H9 (cell line): Measurements from ENCODE around the gene HSPA1L. TPM values are rescaled to one million over a fixed set of nuclear protein-coding genes. Genes with fewer than 3 reads are reported as not detected.

Experiments
- DNase-seq: peaks from one replicate; pipeline ENCODE4 v3.0.0-alpha.2; 2017
- H2AFZ ChIP-seq: one replicate; pipeline ENCODE4 v1.6.1; 2013; ENCODE audit warnings: mild to moderate bottlenecking, low read length, control low read depth, moderate library complexity
- H2AK5ac ChIP-seq: 2 replicates; pipeline ENCODE4 v1.6.1; 2013; ENCODE audit warnings: low read length, control low read depth, mixed read lengths; ENCODE audit not compliant: insufficient read length
- H2BK120ac ChIP-seq: one replicate; pipeline ENCODE4 v1.6.1; 2013; ENCODE audit warnings: low read depth, mild to moderate bottlenecking, low read length, control low read depth, inconsistent platforms; ENCODE audit not compliant: poor library complexity, severe bottlenecking
- H2BK12ac ChIP-seq: 2 replicates; pipeline ENCODE4 v1.6.1; 2013; ENCODE audit warnings: low read length, control low read depth, mixed read lengths, low read depth; ENCODE audit not compliant: insufficient read length
- H2BK15ac ChIP-seq: 2 replicates; pipeline ENCODE4 v1.6.1; 2013; ENCODE audit warnings: low read depth, low read length, control low read depth
- H2BK20ac ChIP-seq: one replicate; pipeline ENCODE4 v1.6.1; 2013; ENCODE audit warnings: low read depth, mild to moderate bottlenecking, low read length, control low read depth, inconsistent platforms; ENCODE audit not compliant: poor library complexity, severe bottlenecking
- H2BK5ac ChIP-seq: 2 replicates; pipeline ENCODE4 v1.6.1; 2013; ENCODE audit warnings: low read length, control low read depth, mixed read lengths; ENCODE audit not compliant: insufficient read length
- H3K14ac ChIP-seq: 2 replicates; pipeline ENCODE4 v1.6.1; 2013; ENCODE audit warnings: low read length, control low read depth; ENCODE audit not compliant: insufficient read depth
- H3K18ac ChIP-seq: 2 replicates; pipeline ENCODE4 v1.6.1; 2013; ENCODE audit warnings: low read depth, mild to moderate bottlenecking, mixed read lengths, low read length, control low read depth; ENCODE audit not compliant: insufficient read length
- H3K23ac ChIP-seq: 2 replicates; pipeline ENCODE4 v1.6.1; 2013; ENCODE audit warnings: low read length, control low read depth, mixed read lengths, low read depth; ENCODE audit not compliant: insufficient read length
- H3K23me2 ChIP-seq: 2 replicates; pipeline ENCODE4 v1.6.1; 2013; ENCODE audit warnings: low read depth, mild to moderate bottlenecking, mixed read lengths, low read length, control low read depth; ENCODE audit not compliant: insufficient read length, poor library complexity, severe bottlenecking
- H3K27ac ChIP-seq: 2 replicates; pipeline ENCODE4 v1.5.1; 2013; ENCODE audit warnings: low read length, control low read depth, mixed read lengths, low read depth; ENCODE audit not compliant: insufficient read length
- H3K27me3 ChIP-seq: 2 replicates; pipeline ENCODE4 v1.6.1; 2013; ENCODE audit warnings: low read length, control low read depth, inconsistent platforms; ENCODE audit not compliant: insufficient read depth
- H3K4ac ChIP-seq: 2 replicates; pipeline ENCODE4 v1.6.1; 2013; ENCODE audit warnings: low read depth, mild to moderate bottlenecking, control low read depth, inconsistent platforms, low read length, moderate library complexity
- H3K4me1 ChIP-seq: 2 replicates; pipeline ENCODE4 v1.6.1; 2013; ENCODE audit warnings: low read length, control low read depth, inconsistent platforms; ENCODE audit not compliant: insufficient read depth
- H3K4me2 ChIP-seq: 2 replicates; pipeline ENCODE4 v1.6.1; 2013; ENCODE audit warnings: low read length, control low read depth, mixed read lengths; ENCODE audit not compliant: insufficient read length, insufficient read depth
- H3K56ac ChIP-seq: 2 replicates; pipeline ENCODE4 v1.6.1; 2013; ENCODE audit warnings: low read depth, mild to moderate bottlenecking, mixed read lengths, low read length, control low read depth; ENCODE audit not compliant: insufficient read length
- H3K79me1 ChIP-seq: 2 replicates; pipeline ENCODE4 v1.6.1; 2013; ENCODE audit warnings: low read depth, mild to moderate bottlenecking, moderate library complexity, low read length, control low read depth, inconsistent platforms; ENCODE audit not compliant: insufficient read depth, poor library complexity, severe bottlenecking
- H3K79me2 ChIP-seq: 2 replicates; pipeline ENCODE4 v1.6.1; 2013; ENCODE audit warnings: low read length, control low read depth, inconsistent platforms; ENCODE audit not compliant: insufficient read depth
- H3K9ac ChIP-seq: 2 replicates; pipeline ENCODE4 v1.6.1; 2013; ENCODE audit warnings: low read length, control low read depth, mixed read lengths; ENCODE audit not compliant: insufficient read length; ENCODE audit errors: extremely low read depth
- H3K9me3 ChIP-seq: one replicate; pipeline ENCODE4 v1.6.1; 2013; ENCODE audit warnings: low read depth, low read length, inconsistent platforms; ENCODE audit not compliant: control insufficient read depth
- H3T11ph ChIP-seq: one replicate; pipeline ENCODE4 v1.6.1; 2013; ENCODE audit warnings: mild to moderate bottlenecking, low read length, control low read depth, inconsistent platforms
- H4K20me1 ChIP-seq: one replicate; pipeline ENCODE4 v1.6.1; 2013; ENCODE audit not compliant: control insufficient read depth, insufficient read length, insufficient read depth
- H4K5ac ChIP-seq: 2 replicates; pipeline ENCODE4 v1.6.1; 2013; ENCODE audit warnings: low read depth, mild to moderate bottlenecking, mixed read lengths, low read length, control low read depth; ENCODE audit not compliant: insufficient read length
- H4K8ac ChIP-seq: replicated peaks from 2 replicates; pipeline ENCODE4 v1.6.1; 2013; ENCODE audit warnings: low read length, control low read depth, mixed read lengths, low read depth; ENCODE audit not compliant: insufficient read length
- H4K91ac ChIP-seq: 2 replicates; pipeline ENCODE4 v1.6.1; 2013; ENCODE audit warnings: low read depth, mild to moderate bottlenecking, moderate library complexity, mixed read lengths, low read length, control low read depth; ENCODE audit not compliant: insufficient read length
- H3K27ac Mint-ChIP-seq, 3 experiments: 2 replicates in 2 of 3; 3 replicates in 1 of 3; pipeline ENCODE4 v1.8.0; 2020 to 2021; ENCODE audit warnings: mixed read lengths in 3 of 3, mild to moderate bottlenecking in 1 of 3, moderate library complexity in 1 of 3
- H3K27me3 Mint-ChIP-seq: 2 replicates; pipeline ENCODE4 v1.8.0; 2021; ENCODE audit warnings: low read depth, mild to moderate bottlenecking, moderate library complexity, mixed read lengths
- H3K36me3 Mint-ChIP-seq, 3 experiments: 2 replicates in 2 of 3; 3 replicates in 1 of 3; pipeline ENCODE4 v1.8.0; 2020 to 2021; ENCODE audit warnings: low read depth in 3 of 3, mixed read lengths in 3 of 3; ENCODE audit not compliant: insufficient read depth in 1 of 3
- H3K4me1 Mint-ChIP-seq, 2 experiments: 2 replicates each; pipeline ENCODE4 v1.8.0; 2020; ENCODE audit warnings: mixed read lengths in 2 of 2
- H3K4me3 Mint-ChIP-seq, 2 experiments: 2 replicates in 1 of 2; 3 replicates in 1 of 2; pipeline ENCODE4 v1.8.0; 2020 to 2021; ENCODE audit warnings: mild to moderate bottlenecking in 2 of 2, mixed read lengths in 2 of 2, moderate library complexity in 1 of 2
- H3K9me3 Mint-ChIP-seq, 2 experiments: 2 replicates in 1 of 2; 3 replicates in 1 of 2; pipeline ENCODE4 v1.8.0; 2020; ENCODE audit warnings: mild to moderate bottlenecking in 2 of 2, mixed read lengths in 2 of 2, moderate library complexity in 1 of 2
- WGBS: extraction: QIAGEN DNeasy Blood & Tissue Kit; methylation state at CpG from one replicate; pipeline ENCODE4 v1.1.7; 2013; ENCODE audit warnings: missing lambda C conversion rate, low lambda C conversion rate, mixed read lengths; ENCODE audit not compliant: insufficient read length; ENCODE audit errors: extremely low coverage; 5-methylcytosine and 5-hydroxymethylcytosine counted together
- total RNA-seq: library from RNA; stranded (reverse); gene quantifications from 2 replicates; pipeline ENCODE4 v1.2.1, GENCODE V29; 2021
- TF ChIP-seq, protein P1 (sequence below): fragments of 200-600 bp; sonication (generic); conservative IDR thresholded peaks from 3 replicates; pipeline ENCODE4 v1.8.0; 2021; ENCODE audit warnings: antibody characterized with exemption, mild to moderate bottlenecking

The HSPA1L gene
- total RNA-seq, 1 experiment from 2014 or later: 2.5 TPM

DNA sequence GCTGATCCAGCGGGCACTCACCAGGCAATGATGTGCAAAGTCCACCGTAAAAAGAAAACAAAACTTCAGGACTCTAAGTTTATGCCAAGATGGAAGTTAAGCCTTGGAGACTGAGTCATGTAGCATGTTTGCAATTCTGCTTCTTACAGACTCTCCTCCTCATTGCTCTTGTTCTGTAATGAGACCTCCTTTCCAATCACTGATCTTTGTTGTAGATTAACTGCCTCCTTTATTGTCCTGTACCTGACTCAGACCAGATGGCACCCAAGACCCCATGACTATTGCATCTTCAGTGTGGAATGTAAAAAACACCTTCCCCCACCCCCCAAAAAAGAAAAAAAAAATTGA lies 36.4 kb upstream of the HSPA1L start:
- H2AFZ ChIP-seq: no peak overlapping the region
- Mint-ChIP-seq H3K9me3 (peaks cover 11 to 12% of the 10 kb centered on the region in 2 experiments), H3K4me1 (0 out of 4 replicates have a peak, but pooled peaks cover 0 to 2% of the 10 kb centered on the region in 2 experiments), H3K27me3 (no peaks in the 10 kb centered on the region), H3K4me3 (no peak overlapping the region), H3K27ac (no peak overlapping the region; a peak in 1 of 7 replicates), H3K36me3 (peaks cover 11 to 12% (median 12%) of the 10 kb centered on the region in 3 experiments; a peak in 6 of 7 replicates)
- H3K79me2 ChIP-seq: no peaks in the 10 kb centered on the region
- H3K18ac ChIP-seq: no peak overlapping the region
- H3K23me2 ChIP-seq: no peaks in the 10 kb centered on the region
- no peak overlapping the region for H3K9ac ChIP-seq
- H3K4me2 ChIP-seq: no peak overlapping the region
- H3K56ac ChIP-seq: no peak overlapping the region
- no peak overlapping the region for H3K4ac ChIP-seq
- no peak overlapping the region for H3K27ac ChIP-seq
- H4K5ac ChIP-seq: no peak overlapping the region
- no peaks in the 10 kb centered on the region for H4K20me1 ChIP-seq
- H4K91ac ChIP-seq: no peak overlapping the region
- WGBS: no CpG with 5 or more reads among the region's 2 CpGs
- TF ChIP-seq, protein P1, sequence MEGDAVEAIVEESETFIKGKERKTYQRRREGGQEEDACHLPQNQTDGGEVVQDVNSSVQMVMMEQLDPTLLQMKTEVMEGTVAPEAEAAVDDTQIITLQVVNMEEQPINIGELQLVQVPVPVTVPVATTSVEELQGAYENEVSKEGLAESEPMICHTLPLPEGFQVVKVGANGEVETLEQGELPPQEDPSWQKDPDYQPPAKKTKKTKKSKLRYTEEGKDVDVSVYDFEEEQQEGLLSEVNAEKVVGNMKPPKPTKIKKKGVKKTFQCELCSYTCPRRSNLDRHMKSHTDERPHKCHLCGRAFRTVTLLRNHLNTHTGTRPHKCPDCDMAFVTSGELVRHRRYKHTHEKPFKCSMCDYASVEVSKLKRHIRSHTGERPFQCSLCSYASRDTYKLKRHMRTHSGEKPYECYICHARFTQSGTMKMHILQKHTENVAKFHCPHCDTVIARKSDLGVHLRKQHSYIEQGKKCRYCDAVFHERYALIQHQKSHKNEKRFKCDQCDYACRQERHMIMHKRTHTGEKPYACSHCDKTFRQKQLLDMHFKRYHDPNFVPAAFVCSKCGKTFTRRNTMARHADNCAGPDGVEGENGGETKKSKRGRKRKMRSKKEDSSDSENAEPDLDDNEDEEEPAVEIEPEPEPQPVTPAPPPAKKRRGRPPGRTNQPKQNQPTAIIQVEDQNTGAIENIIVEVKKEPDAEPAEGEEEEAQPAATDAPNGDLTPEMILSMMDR: no peak
- H2BK120ac ChIP-seq: no peak overlapping the region
- H2BK12ac ChIP-seq: no peak overlapping the region
- H3T11ph ChIP-seq: no peak overlapping the region
- no peak overlapping the region for H3K23ac ChIP-seq
- no peaks in the 10 kb centered on the region for H3K79me1 ChIP-seq
- H4K8ac ChIP-seq: no peak overlapping the region
- no peak overlapping the region for H2AK5ac ChIP-seq
- H2BK5ac ChIP-seq: no peak overlapping the region
- H2BK20ac ChIP-seq: no peak overlapping the region
- DNase-seq: no peak
- no peak overlapping the region for H2BK15ac ChIP-seq
- H3K14ac ChIP-seq: no peak overlapping the region
- no peaks in the 10 kb centered on the region for H3K4me1 ChIP-seq
- H3K9me3 ChIP-seq: no peaks in the 10 kb centered on the region
- H3K27me3 ChIP-seq: no peaks in the 10 kb centered on the region
